ENCODE data around the gene MFGE8.
"Not testable (repeated sequence)": the region's sequence is repeated elsewhere in the genome, so short reads cannot be mapped to it uniquely, and the experiment has no call there.

Gene MFGE8

GRCh38 chr15:88913017-88913849, at the start of gene MFGE8:
Gene MFGE8, minus strand, starts transcription at chr15:88913379. Its CDS starts 60 bp downstream, at chr15:88913319.
- DNase-seq, result no peak

GRCh38 chr15:88959445-88959844, 46.3 kb upstream of the MFGE8 start:
- no peak for DNase-seq

- no peak for DNase-seq
Observed at GRCh38 chr15:88956906-88957305, 43.7 kb upstream of the MFGE8 start.

DNA sequence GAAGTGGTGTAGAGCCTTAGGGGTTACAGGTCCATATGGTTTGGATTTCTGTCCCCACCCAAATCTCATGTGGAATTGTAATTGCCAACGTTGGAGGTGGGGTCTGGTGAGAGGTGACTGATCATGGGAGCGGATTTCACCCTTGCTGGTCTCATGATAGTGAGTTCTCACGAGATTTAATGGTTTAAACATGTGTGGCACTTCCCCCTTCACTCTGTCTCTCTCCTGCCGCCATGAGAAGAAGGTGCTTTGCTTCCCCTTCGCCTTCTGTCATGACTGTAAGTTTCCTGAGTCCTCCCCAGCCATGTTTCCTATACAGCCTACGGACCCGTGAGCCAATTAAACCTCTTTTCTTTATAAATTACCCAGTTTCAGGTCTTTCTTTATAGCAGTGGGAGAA, 43.1 kb upstream of the MFGE8 start:
- DNase-seq, result no peak

DNA sequence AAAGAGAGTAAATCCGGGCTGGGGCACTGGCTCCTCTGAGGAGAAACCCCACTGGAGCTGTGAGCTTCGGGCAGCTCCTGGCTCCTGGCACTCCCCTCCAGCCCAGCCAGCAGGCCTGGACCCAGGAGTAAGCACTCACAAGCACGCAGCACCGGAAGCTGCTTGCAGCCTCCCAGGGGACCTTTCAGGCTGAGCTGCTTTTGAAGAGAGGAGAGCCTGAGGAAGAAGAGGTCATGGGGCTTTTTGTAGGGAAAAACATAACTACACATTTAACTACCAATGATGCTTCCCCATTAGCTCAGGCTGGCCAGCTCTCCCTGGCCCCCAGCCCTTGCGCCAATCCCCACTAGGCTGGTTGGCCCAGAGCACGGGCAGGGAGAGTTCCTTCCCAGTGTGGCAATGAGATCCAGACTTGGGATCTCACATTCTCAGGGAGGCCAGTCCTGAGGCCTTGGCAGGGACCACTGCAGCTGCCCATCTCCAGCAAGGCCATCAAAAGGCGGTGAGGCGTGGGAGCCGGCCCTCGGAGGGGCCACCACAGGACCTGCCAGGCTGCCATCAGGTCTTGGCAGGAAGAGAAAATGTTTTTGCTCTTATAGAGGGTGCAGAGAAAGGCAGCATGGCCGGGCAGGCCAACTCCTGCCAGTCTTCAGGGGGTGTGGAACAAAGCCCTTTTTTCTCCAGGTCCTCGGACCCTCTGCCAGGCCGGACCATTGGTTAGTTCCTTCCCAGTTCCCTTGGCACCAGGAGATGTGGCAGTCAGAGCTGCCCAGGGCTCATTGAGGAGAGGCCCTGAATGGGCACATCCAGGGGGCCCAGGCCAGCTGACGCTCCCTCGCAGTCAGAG, 41.5 kb upstream of the MFGE8 start:
- DNase-seq, result no peak

DNA sequence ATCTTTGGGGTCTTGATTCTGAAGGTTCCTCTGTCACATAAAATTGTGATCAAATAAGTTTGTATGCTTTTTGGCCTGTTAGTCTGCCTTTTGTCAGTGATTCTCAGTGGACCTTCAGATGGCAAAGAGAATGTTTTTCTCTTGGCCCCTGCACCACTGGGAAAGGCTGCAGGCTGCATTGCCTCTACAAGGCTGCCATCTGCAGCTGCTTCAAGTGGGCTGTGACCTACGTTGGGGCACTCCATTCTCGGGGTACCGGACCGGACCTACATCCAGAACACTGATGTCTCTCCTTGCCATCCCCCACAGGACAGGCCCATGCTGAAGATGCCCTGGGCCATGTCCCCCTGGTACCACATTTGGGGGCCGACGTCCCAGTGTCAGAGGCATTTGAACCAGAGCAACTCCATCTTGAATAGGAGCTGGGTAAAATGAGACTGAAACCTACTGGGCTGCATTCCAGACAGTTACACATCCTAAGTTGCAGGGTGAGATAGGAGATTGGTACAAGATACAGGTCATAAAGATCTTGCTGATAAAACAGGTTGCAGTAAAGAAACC, 37.5 kb upstream of the MFGE8 start:
- DNase-seq, result no peak

DNA sequence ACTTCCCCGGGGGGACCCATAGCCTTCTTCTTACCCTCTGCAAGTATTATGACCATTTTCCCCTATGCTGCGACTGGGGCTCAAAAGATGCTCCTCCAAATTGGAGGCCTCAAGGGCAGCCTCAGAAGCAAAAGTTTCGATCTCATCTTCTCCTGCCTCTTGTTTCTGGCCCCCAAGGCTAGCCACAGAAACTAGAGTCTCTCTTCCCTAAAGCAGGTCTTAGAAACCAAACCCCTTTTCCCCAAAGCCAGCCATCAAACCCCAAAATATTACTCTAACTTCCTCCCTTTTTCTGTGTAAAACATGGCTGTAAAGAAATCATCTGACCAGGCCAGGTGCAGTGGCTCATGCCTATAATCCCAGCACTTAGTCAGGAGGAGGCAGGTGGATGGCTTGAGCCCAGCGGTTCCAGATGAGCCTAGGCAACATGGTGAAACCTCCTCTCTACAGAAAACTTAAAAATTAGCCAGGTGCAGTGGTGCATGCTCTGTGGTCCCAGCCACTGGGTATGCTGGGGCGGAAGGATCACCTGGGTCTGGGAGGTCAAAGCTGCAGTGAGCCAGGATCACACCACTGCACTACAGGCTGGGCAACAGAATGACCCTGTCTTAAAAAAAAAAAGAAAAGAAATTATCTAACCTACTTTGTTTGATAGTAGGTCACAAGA, 36.7 kb upstream of the MFGE8 start:
- DNase-seq, result no peak

DNA sequence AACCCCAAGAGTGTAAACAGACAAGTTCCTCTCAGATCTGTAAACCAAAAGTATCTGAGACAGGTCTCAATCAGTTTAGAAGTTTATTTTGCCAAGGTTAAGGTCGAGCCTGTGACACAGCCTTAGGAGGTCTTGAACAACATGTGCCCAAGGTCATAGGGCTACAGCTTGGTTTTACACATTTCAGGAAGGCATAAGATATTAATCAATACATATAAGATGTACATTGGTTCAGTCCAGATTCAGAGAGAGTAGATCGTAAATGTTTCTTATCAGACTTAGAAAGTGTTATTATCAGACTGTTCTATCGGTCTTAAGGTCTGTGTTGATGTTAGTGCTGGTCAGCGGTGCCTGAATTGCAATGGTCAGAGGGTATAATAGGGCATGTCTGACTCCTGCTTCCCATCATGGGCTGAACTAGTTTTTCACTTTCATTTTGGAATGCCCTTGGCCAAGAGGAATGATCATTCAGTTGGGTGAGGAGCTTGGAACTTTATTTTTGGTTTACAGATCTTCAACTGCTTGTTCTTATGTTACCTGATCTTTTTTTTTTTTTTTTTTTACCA, 27.0 kb upstream of the MFGE8 start:
- DNase-seq, result no peak

DNA sequence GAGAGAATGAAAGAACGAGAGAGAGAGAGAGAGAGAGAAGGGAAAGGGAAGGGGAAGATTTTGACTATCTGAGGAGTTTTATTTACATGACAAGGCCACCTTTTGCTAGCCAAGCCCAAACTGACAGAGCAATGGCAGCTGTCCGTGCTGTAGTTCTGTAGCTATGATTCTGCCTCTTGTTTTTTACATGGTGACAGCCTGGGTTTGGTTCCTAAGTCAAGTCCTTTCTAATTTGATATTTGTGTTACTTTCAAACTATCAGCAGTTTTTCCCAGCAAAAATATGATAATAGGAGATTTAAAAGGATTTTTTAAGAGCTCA, 26.3 kb upstream of the MFGE8 start:
- no peak for DNase-seq

DNA sequence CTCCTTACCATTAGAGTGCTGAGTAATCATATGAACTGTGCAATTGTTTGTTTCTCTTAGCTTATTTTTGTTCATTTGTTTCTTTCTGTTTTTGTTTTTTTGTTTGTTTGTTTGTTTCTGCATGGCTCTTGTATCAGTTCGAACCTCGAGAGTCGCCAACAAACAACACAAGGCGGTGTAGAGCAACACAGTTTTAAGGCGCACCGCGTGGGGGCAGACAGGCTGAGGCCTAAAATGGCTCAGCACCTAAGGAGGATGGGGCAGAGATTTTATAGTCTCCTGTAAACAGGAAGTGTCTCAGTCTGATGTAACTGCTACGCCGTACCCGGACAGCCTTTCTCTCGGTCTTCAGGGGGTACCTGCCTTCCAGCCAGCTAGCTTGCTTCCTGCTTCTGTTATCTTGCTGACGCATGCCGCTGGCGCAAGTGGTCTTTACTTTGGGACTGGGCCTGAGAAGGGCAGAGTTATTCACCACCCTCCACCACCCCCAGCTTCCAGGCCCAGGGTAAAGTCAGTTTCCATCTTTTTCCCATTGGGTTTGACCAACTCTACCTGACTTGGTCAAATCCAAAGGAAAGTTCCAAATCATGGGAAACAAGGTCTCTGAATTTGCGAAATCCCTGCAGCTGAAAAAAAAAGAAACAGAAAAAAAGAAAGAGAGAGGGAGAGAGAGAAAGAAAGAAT, 25.8 kb upstream of the MFGE8 start:
- no peak for DNase-seq

DNA sequence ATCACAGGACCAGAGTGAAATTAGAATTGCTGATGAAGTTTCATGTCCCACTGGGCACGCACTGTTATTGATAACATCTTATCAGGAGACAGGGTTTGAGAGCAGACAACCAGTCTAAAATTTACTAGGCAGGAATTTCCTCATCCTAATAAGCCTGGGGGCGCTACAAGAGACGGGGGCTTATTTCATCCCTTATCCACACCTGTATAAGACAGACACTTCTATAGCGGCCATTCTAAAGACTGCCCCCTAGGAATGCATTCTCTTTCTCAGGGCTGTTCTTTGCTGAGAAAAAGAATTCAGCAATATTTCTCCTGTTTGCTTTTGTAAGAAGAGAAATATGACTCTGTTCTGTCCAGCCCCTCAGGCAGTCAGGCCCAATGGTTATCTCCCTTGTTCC, 21.3 kb upstream of the MFGE8 start:
- DNase-seq, result not testable (repeated sequence)

DNA sequence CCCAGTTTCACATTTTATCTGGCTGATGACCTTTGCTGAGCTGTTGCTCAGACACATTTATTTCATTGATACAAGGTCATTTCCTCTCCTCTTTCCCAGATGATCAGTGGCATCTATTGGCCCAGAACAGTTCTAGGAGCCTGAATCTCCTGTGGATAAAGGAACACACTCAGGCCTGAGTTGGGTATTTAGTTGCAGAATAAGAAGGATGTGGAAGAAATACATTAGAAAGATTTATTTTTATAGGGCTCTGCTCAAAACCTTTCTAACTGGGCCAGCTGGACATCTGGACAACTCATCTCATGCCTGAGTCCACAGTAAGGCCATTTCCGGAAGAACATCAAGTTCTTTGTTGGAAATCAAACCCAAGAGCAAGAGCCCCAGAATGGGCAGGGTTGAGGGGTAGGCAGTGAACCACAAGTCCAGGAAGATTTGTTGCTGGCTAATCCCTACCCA, 19.7 kb upstream of the MFGE8 start:
- DNase-seq, result no peak

DNA sequence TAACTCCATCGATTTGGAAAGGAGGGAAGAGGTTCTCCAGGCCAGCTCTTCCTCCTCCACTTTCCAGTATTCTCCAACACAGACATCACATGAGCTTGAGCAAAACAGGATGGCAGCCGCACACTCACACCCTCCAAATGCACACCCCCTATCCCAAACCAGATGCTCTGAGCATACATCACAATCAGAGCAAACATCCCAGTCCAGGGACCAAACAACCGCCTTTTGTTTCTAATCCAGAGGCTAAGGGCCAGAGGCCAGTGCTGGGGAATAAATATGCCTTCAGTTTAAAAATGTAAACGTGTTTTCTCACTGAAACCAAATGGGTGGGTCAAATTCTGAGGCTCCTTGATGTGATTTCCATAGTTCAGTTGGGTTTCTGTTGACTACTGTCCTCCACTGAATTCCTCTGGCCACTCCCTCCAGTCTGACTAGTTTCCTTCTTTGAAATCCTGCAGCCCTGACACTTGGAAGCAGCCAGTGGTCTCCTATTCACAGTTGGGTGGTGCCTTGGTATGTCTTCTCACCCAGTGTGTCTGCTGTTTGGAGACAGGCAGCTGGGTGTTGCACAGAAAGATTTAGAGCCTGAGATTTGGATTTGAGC, 19.2 kb upstream of the MFGE8 start:
- DNase-seq, result no peak

DNA sequence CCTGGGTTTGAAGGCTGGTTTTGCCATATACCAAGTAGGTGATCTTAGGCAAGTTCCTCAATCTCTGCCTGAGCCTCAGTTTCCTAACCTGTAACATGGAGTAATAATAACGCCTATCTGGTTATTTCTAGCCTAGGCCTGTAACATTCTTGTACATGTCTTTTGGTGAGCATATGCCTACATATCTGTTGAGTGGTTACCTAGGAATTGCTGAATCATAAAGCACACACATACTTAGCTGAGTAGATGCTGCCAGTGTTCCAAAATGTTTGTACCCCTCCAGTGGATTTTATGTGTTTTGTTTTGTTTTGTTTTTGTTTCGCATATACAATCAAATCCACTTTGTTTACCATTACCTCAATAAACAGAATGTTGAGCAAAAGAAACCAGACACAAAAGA, 17.4 kb upstream of the MFGE8 start:
- DNase-seq, result no peak

DNA sequence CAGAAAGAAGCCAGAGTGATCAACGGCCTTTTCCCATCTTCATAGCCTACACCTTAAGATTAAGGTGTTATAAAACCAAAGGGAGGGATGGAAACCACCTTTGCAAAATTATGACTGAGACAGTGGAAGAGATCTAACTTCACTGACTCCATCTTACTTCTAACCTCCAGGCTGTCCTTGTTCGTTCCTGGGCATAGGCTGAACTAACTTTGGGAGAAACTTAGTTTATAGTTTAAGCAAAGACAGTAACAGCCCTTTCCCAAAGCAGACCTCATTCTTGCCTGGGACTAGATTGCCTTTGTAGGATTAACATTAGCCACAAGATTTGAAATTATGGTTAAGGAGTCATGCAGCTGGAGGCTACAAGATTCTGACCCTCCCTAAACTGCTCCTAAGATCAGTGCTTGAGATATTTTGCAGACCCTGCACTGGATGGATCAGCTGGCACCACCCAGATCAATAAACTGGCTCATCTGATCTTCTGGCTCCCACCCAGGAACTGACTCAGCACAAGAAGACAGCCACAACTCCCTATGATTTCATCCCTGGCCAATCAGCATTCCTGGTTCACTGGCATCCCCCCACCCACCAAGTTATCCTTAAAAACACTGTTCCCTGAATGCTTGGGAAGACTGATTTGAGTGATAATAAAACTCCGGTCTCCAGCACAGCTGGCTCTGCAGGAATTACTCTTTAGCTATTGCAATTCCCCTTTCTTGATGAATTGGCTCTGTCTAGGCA, 16.3 kb upstream of the MFGE8 start:
- not testable (repeated sequence) for DNase-seq

- DNase-seq, result not testable (repeated sequence)
Observed at GRCh38 chr15:88928192-88928591, 15.0 kb upstream of the MFGE8 start.

GRCh38 chr15:88925648-88926047, 12.5 kb upstream of the MFGE8 start:
- DNase-seq, result not testable (repeated sequence)

GRCh38 chr15:88920892-88921435, 7.8 kb upstream of the MFGE8 start:
- DNase-seq, result not testable (repeated sequence)

GRCh38 chr15:88920186-88920891, 7.2 kb upstream of the MFGE8 start:
- no peak for DNase-seq

GRCh38 chr15:88918738-88919137, 5.6 kb upstream of the MFGE8 start:
- no peak for DNase-seq
